ENCODE results near the gene OR4D2. TPM values are rescaled to one million over a fixed set of nuclear protein-coding genes. Genes with fewer than 3 reads are reported as not detected.

OR4D2 gene
- polyA plus RNA-seq, 3 donors, result not detected

GRCh38 chr17:58176200-58176599 lies 9.4 kb downstream of the OR4D2 start:
- no peak for TF ChIP-seq CTCF (IDR thresholded peaks at IDR 0.05)
- DNase-seq, result no peak
- Histone ChIP-seq H3K9me3 (replicated peaks in 1 of 2; ENCODE audit: control insufficient read depth in 1 of 2, insufficient read depth in 1 of 2, low read length in 2 of 2) (no peaks in the 10 kb centered on the region), H3K79me2 (ENCODE audit: insufficient read depth, low read length) (no peaks in the 10 kb centered on the region), H3K4me2 (replicated peaks; ENCODE audit: extremely low read depth, low read length, poor library complexity, severe bottlenecking) (no peak overlapping the region), H3K4me3 (replicated peaks in 1 of 3; ENCODE audit: low read depth in 2 of 3, low read length in 3 of 3) (no peak overlapping the region), H2AFZ (ENCODE audit: insufficient read depth, low read depth, low read length, poor library complexity, severe bottlenecking) (no peak overlapping the region), H4K20me1 (ENCODE audit: insufficient read depth, low read length) (no peaks in the 10 kb centered on the region), H3K4me1 (ENCODE audit: control insufficient read depth in 1 of 2, insufficient read depth in 2 of 2, low read length in 2 of 2) (no peaks in the 10 kb centered on the region), H3K27ac (ENCODE audit: low read depth in 1 of 2, low read length in 2 of 2) (no peak overlapping the region), H3K36me3 (replicated peaks in 1 of 2; ENCODE audit: control insufficient read depth in 1 of 2, insufficient read depth in 2 of 2, low read length in 2 of 2) (no peaks in the 10 kb centered on the region), H3K9ac (ENCODE audit: insufficient read depth, low read length, poor library complexity, severe bottlenecking) (no peak overlapping the region), H3K27me3 (ENCODE audit: control insufficient read depth in 2 of 2, insufficient read depth in 2 of 2, low read length in 2 of 2) (peaks cover 4 to 8% of the 10 kb centered on the region in 2 donors)
- Mint-ChIP-seq H3K4me3 (peak overlapping the region in 1 of 2 donors; percentile 32), H3K36me3 (no peaks in the 10 kb centered on the region), H3K27ac (no peak overlapping the region), H3K4me1 (no peaks in the 10 kb centered on the region), H3K9me3 (no peaks in the 10 kb centered on the region), H3K27me3 (ENCODE audit: low read depth in 3 of 3) (peaks cover 4 to 39% (median 4%) of the 10 kb centered on the region in 3 donors)
- WGBS (ENCODE audit: insufficient coverage), result 61% methylated on average over 3 of the region's 7 CpGs
- intact Hi-C loops (cut with micrococcal nuclease), result no loop called here

GRCh38 chr17:58181796-58182195 lies 15.0 kb downstream of the OR4D2 start:
- Mint-ChIP-seq H3K27me3 (ENCODE audit: low read depth in 3 of 3) (peaks cover 3 to 10% (median 6%) of the 10 kb centered on the region in 3 donors), H3K27ac (no peak overlapping the region), H3K36me3 (no peaks in the 10 kb centered on the region), H3K4me1 (peaks cover 18% of the 10 kb centered on the region), H3K4me3 (no peak overlapping the region), H3K9me3 (peaks cover 0 to 2% (median 0%) of the 10 kb centered on the region in 7 donors)
- no peak overlapping the region for H3K27ac ChIP-seq (ENCODE audit: low read depth in 1 of 2, low read length in 2 of 2)
- H3K4me3 ChIP-seq (replicated peaks in 1 of 3; ENCODE audit: low read depth in 2 of 3, low read length in 3 of 3), result no peak overlapping the region
- peaks cover 0 to 4% of the 10 kb centered on the region in 2 donors for H3K4me1 ChIP-seq (ENCODE audit: control insufficient read depth in 1 of 2, insufficient read depth in 2 of 2, low read length in 2 of 2)
- no peak overlapping the region for H3K4me2 ChIP-seq (replicated peaks; ENCODE audit: extremely low read depth, low read length, poor library complexity, severe bottlenecking)
- no peaks in the 10 kb centered on the region for H3K9me3 ChIP-seq (replicated peaks in 1 of 2; ENCODE audit: control insufficient read depth in 1 of 2, insufficient read depth in 1 of 2, low read length in 2 of 2)
- H3K79me2 ChIP-seq (ENCODE audit: insufficient read depth, low read length), result no peaks in the 10 kb centered on the region
- WGBS (ENCODE audit: insufficient coverage), result 82% methylated on average over 3 of the region's 4 CpGs
- no peak overlapping the region for H3K9ac ChIP-seq (ENCODE audit: insufficient read depth, low read length, poor library complexity, severe bottlenecking)
- H3K27me3 ChIP-seq (ENCODE audit: control insufficient read depth in 2 of 2, insufficient read depth in 2 of 2, low read length in 2 of 2), result no peaks in the 10 kb centered on the region
- H4K20me1 ChIP-seq (ENCODE audit: insufficient read depth, low read length), result no peaks in the 10 kb centered on the region
- TF ChIP-seq CTCF (IDR thresholded peaks at IDR 0.05), result no peak
- no peaks in the 10 kb centered on the region for H3K36me3 ChIP-seq (replicated peaks in 1 of 2; ENCODE audit: control insufficient read depth in 1 of 2, insufficient read depth in 2 of 2, low read length in 2 of 2)
- H2AFZ ChIP-seq (ENCODE audit: insufficient read depth, low read depth, low read length, poor library complexity, severe bottlenecking), result no peak overlapping the region
- DNase-seq, result no peak
- intact Hi-C loops (cut with micrococcal nuclease), result no loop called here

Measured in CD14-positive monocyte (primary cell).